HG03095 (cell line): Measurements from ENCODE around the gene CEACAM6.
"Not testable (repeated sequence)": the region's sequence is repeated elsewhere in the genome, so short reads cannot be mapped to it uniquely, and the experiment has no call there.

ENCODE experiments used
- ATAC-seq: cut with Tn5 transposase; IDR thresholded peaks from one replicate; pipeline ENCODE4 v1.9.1; 2021; ENCODE audit warnings: moderate library complexity; ENCODE audit not compliant: unreplicated experiment

Gene CEACAM6

GRCh38 chr19:41746593-41747227 lies 8.6 kb upstream of the CEACAM6 start:
- ATAC-seq: no peak

GRCh38 chr19:41748012-41748411 lies 7.3 kb upstream of the CEACAM6 start:
- ATAC-seq: no peak

- ATAC-seq: not testable (repeated sequence)
These were observed 4.8 kb upstream of the CEACAM6 start for GRCh38 chr19:41750248-41751134.

GRCh38 chr19:41753159-41753558 lies 2.2 kb upstream of the CEACAM6 start:
- no peak for ATAC-seq

GRCh38 chr19:41753936-41754529 lies 1.3 kb upstream of the CEACAM6 start:
- no peak for ATAC-seq

GRCh38 chr19:41758846-41759245 lies 3.5 kb downstream of the CEACAM6 start:
- no peak for ATAC-seq

- no peak for ATAC-seq
These were observed 11.8 kb downstream of the CEACAM6 start for GRCh38 chr19:41767115-41767514.

- ATAC-seq: not testable (repeated sequence)
These were observed 12.8 kb downstream of the CEACAM6 start for GRCh38 chr19:41768105-41768504.

GRCh38 chr19:41769608-41770007 lies 14.3 kb downstream of the CEACAM6 start:
- no peak for ATAC-seq

GRCh38 chr19:41771410-41771809 lies 16.1 kb downstream of the CEACAM6 start:
- ATAC-seq: no peak

GRCh38 chr19:41774515-41774980 lies 19.2 kb downstream of the CEACAM6 start:
- ATAC-seq: no peak

- no peak for ATAC-seq
These were observed 21.4 kb downstream of the CEACAM6 start for GRCh38 chr19:41776700-41777099.

- no peak for ATAC-seq
These were observed 28.3 kb downstream of the CEACAM6 start for GRCh38 chr19:41783612-41784011.

GRCh38 chr19:41784312-41784711 lies 29.0 kb downstream of the CEACAM6 start:
- no peak for ATAC-seq

GRCh38 chr19:41784743-41785142 lies 29.4 kb downstream of the CEACAM6 start:
- ATAC-seq: no peak

- no peak for ATAC-seq
These were observed 30.3 kb downstream of the CEACAM6 start for GRCh38 chr19:41785653-41786052.

GRCh38 chr19:41787055-41787454 lies 31.7 kb downstream of the CEACAM6 start:
- no peak for ATAC-seq

- not testable (repeated sequence) for ATAC-seq
These were observed 33.2 kb downstream of the CEACAM6 start for GRCh38 chr19:41788518-41788917.

GRCh38 chr19:41789053-41789452 lies 33.7 kb downstream of the CEACAM6 start:
- ATAC-seq: not testable (repeated sequence)

- ATAC-seq: no peak
These were observed 37.4 kb downstream of the CEACAM6 start for GRCh38 chr19:41792513-41793413.

GRCh38 chr19:41793414-41793727 lies 38.0 kb downstream of the CEACAM6 start:
- ATAC-seq: no peak
